Stimulated activated CD4-positive, alpha-beta T cell treated with anti-CD3 and anti-CD28 coated beads, Interleukin-2, amount 100 ng/mL, for 4 hours (primary cell): ENCODE data around the gene SEC16B.

Experiments
- DNase-seq: peaks from one replicate; pipeline ENCODE4 v3.0.0-alpha.2; 2020; ENCODE audit warnings: low read depth

The SEC16B gene

GRCh38 chr1:177912991-177913390, 56.9 kb downstream of the SEC16B start:
- no peak for DNase-seq

GRCh38 chr1:177909416-177909815, 60.4 kb downstream of the SEC16B start:
- DNase-seq = no peak

GRCh38 chr1:177907000-177907399, 62.9 kb downstream of the SEC16B start:
- no peak for DNase-seq

- no peak for DNase-seq
Measured at GRCh38 chr1:177905686-177906085, 64.2 kb downstream of the SEC16B start.

- no peak for DNase-seq
Measured at GRCh38 chr1:177902266-177902665, 67.6 kb downstream of the SEC16B start.

- no peak for DNase-seq
Measured at GRCh38 chr1:177897998-177898654, 71.7 kb downstream of the SEC16B start.

- no peak for DNase-seq
Measured at GRCh38 chr1:177897281-177897997, 72.4 kb downstream of the SEC16B start.
